GM12891 (cell line): ENCODE data around the gene MOGAT2.

Source experiments
- POLR2A ChIP-seq: IDR thresholded peaks from 2 replicates; pipeline ENCODE4 v1.6.1; 2011; ENCODE audit warnings: low read depth, low read length, control low read depth
- POLR2AphosphoS5 ChIP-seq: IDR thresholded peaks from 2 replicates; pipeline ENCODE4 v1.6.1; 2011; ENCODE audit warnings: low read depth, low read length, control low read depth

DNA sequence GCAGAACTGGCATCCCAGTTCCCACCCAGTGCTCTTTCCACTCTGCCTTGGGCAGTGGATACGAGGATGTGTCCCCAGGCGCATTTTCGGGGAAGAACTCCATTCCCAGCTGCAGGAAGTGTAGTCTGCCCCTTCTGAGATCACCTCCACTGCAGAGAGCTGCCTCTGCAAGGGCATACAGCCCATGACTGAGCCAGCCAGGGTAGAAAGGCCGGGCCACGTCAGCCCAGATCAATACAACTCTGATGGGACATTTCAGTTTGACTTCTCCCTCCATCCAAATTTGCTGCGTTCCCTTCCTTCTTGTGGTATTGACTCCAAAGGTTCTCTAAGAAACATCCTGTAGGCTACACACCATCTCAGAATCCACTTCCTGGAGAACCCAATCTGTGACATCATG lies 19.7 kb downstream of the MOGAT2 start:
- TF ChIP-seq POLR2AphosphoS5 = no peak
- TF ChIP-seq POLR2A = no peak
